GM20000 (cell line): ENCODE measurements around the gene ADTRP.

ENCODE experiments used
- DNase-seq: peaks from one replicate; pipeline ENCODE4 v3.0.0; 2012; ENCODE audit warnings: low spot score
- CTCF ChIP-seq: IDR thresholded peaks from 2 replicates; pipeline ENCODE4 v1.5.1; 2012; ENCODE audit warnings: mild to moderate bottlenecking, control low read depth; ENCODE audit errors: extremely low read depth, missing control alignments

The ADTRP gene

GRCh38 chr6:11734861-11735613 lies 43.6 kb downstream of the ADTRP start:
- DNase-seq: no peak

GRCh38 chr6:11732036-11732631 lies 46.5 kb downstream of the ADTRP start:
- DNase-seq: peak; percentile 70
- TF ChIP-seq CTCF: no peak

More at GRCh38 chr6:11734861-11735613, 43.6 kb downstream of the ADTRP start:
- no peak for TF ChIP-seq CTCF

- no peak for DNase-seq
- TF ChIP-seq CTCF: no peak
These were observed 47.2 kb downstream of the ADTRP start for GRCh38 chr6:11731423-11731822.

GRCh38 chr6:11730641-11731040 lies 48.0 kb downstream of the ADTRP start:
- no peak for TF ChIP-seq CTCF
- DNase-seq: peak; percentile 50

- no peak for TF ChIP-seq CTCF
- no peak for DNase-seq
These were observed 49.5 kb downstream of the ADTRP start for GRCh38 chr6:11729076-11729475.

GRCh38 chr6:11727998-11728961 lies 50.3 kb downstream of the ADTRP start:
- TF ChIP-seq CTCF: no peak
- DNase-seq: no peak
